Activated CD8-positive, alpha-beta T cell treated with anti-CD3 and anti-CD28 coated beads for 36 hours (primary cell): ENCODE data around the gene RHBDD3. TPM values are rescaled to one million over a fixed set of nuclear protein-coding genes. Genes with fewer than 3 reads are reported as not detected.
A peak's percentile ranks its signal among the peaks of the same experiment; 100 is the strongest.

Source experiments
- ATAC-seq: fragments of 200-7000 bp; cut with Tn5 transposase; one replicate; pipeline ENCODE4 v1.10.0; 2021; ENCODE audit warnings: mild to moderate bottlenecking, moderate library complexity
- CTCF ChIA-PET: fragments of 350-600 bp; sonication (Branson Sonifier 250); formaldehyde crosslinking; loops from one replicate; lab custom pipeline; 2021; ENCODE audit warnings: antibody characterized with exemption; lab: Charles Lee
- POLR2A ChIA-PET: fragments of 350-600 bp; sonication (Branson Sonifier 250); formaldehyde crosslinking; loops from one replicate; lab custom pipeline; 2021; ENCODE audit warnings: antibody characterized with exemption; lab: Charles Lee
- DNase-seq: peaks from one replicate; pipeline ENCODE4 v3.0.0-alpha.2; 2020
- H3K27ac Mint-ChIP-seq: one replicate; pipeline ENCODE4 v1.8.0; 2021; ENCODE audit warnings: mild to moderate bottlenecking, mixed read lengths
- H3K27me3 Mint-ChIP-seq: one replicate; pipeline ENCODE4 v1.8.0; 2021; ENCODE audit warnings: mixed read lengths
- H3K36me3 Mint-ChIP-seq: one replicate; pipeline ENCODE4 v1.8.0; 2021; ENCODE audit warnings: low read depth, mixed read lengths
- H3K4me1 Mint-ChIP-seq: one replicate; pipeline ENCODE4 v1.8.0; 2021; ENCODE audit warnings: low read depth, mixed read lengths
- H3K4me3 Mint-ChIP-seq: one replicate; pipeline ENCODE4 v1.8.0; 2021; ENCODE audit warnings: mild to moderate bottlenecking, moderate library complexity, mixed read lengths
- H3K9me3 Mint-ChIP-seq: one replicate; pipeline ENCODE4 v1.8.0; 2021; ENCODE audit warnings: mixed read lengths
- CTCF ChIP-seq: fragments of 200-600 bp; IDR thresholded peaks from one replicate; pipeline ENCODE4 v1.8.0; 2022; ENCODE audit warnings: antibody characterized with exemption, mild to moderate bottlenecking
- intact Hi-C: fragments of 100-400 bp; cut with micrococcal nuclease; formaldehyde crosslinking; loops from one replicate; pipeline ENCODE4 v1.10.0; 2022
- total RNA-seq, 2 experiments: library from RNA; stranded (reverse); gene quantifications; one replicate each; pipeline ENCODE4 v1.2.3, GENCODE V29; 2021

Gene RHBDD3
- total RNA-seq, 2 experiments from 2014 or later, result 24.5 to 25.4 TPM

GRCh38 chr22:29305836-29306174 is 38.0 kb upstream of the RHBDD3 start:
- TF ChIP-seq CTCF, result no peak
- POLR2A ChIA-PET, result interaction anchor here (0.6 to 2.5 kb wide), 3 partner anchors 12 to 33 kb away, joined by 3 to 9 read pairs (median 7); no protein-coding TSS in a partner anchor
- Mint-ChIP-seq H3K27me3 (peaks cover 23% of the 10 kb centered on the region), H3K9me3 (no peaks in the 10 kb centered on the region), H3K4me1 (peaks cover 24% of the 10 kb centered on the region), H3K36me3 (peaks cover 4% of the 10 kb centered on the region), H3K27ac (no peak overlapping the region), H3K4me3 (peak overlapping the region; percentile 65)
- intact Hi-C loops, result no loop called here
- ATAC-seq (no peak), DNase-seq (no peak)
- CTCF ChIA-PET, result interaction anchor here (0.6 to 1.6 kb wide), 4 partner anchors 16 to 27 kb away, joined by 3 to 5 read pairs (median 4); no protein-coding TSS in a partner anchor

- TF ChIP-seq CTCF, result no peak
- no peak for ATAC-seq
- Mint-ChIP-seq H3K36me3 (peaks cover 23% of the 10 kb centered on the region), H3K4me3 (no peak overlapping the region), H3K9me3 (no peaks in the 10 kb centered on the region), H3K27ac (no peak overlapping the region), H3K4me1 (peaks cover 15% of the 10 kb centered on the region), H3K27me3 (peaks cover 23% of the 10 kb centered on the region)
- no peak for DNase-seq
- CTCF ChIA-PET, result interaction anchor here (1.2 to 4.7 kb wide), 3 partner anchors 11 to 30 kb away, joined by 3 to 25 read pairs (median 4); no protein-coding TSS in a partner anchor
- POLR2A ChIA-PET, result interaction anchor here (0.7 to 6.1 kb wide), 9 partner anchors 8 to 225 kb away, joined by 3 to 29 read pairs (median 4); partner anchors contain the start of genes EWSR1 and RHBDD3
- intact Hi-C loops, result no loop called here
These were observed 35.1 kb upstream of the RHBDD3 start for GRCh38 chr22:29302681-29303465.

- no peak overlapping the region for H3K27ac Mint-ChIP-seq
- DNase-seq (no peak), ATAC-seq (no peak)
- H3K4me3 Mint-ChIP-seq, result no peak overlapping the region
- peaks cover 13% of the 10 kb centered on the region for H3K4me1 Mint-ChIP-seq
- ChIA-PET POLR2A (interaction anchor here (0.9 to 6.1 kb wide), 6 partner anchors 9 to 33 kb away, joined by 3 to 29 read pairs (median 4); partner anchors contain the start of genes EWSR1 and RHBDD3), CTCF (interaction anchor here (1.2 to 4.7 kb wide), 2 partner anchors 11 to 29 kb away, joined by 3 to 25 read pairs; no protein-coding TSS in a partner anchor)
- H3K9me3 Mint-ChIP-seq, result no peaks in the 10 kb centered on the region
- TF ChIP-seq CTCF, result no peak
- intact Hi-C loops, result no loop called here
- peaks cover 19% of the 10 kb centered on the region for H3K27me3 Mint-ChIP-seq
- H3K36me3 Mint-ChIP-seq, result peaks cover 28% of the 10 kb centered on the region
These were observed 34.6 kb upstream of the RHBDD3 start for GRCh38 chr22:29302402-29302680.

- peaks cover 12% of the 10 kb centered on the region for H3K4me1 Mint-ChIP-seq
- H3K27me3 Mint-ChIP-seq, result peaks cover 19% of the 10 kb centered on the region
- intact Hi-C loops, result no loop called here
- ATAC-seq (no peak), DNase-seq (no peak)
- ChIA-PET POLR2A (interaction anchor here (0.9 to 6.1 kb wide), 5 partner anchors 9 to 32 kb away, joined by 4 to 29 read pairs (median 4); partner anchors contain the start of genes EWSR1 and RHBDD3), CTCF (interaction anchor here (1.2 to 4.7 kb wide), 2 partner anchors 12 to 29 kb away, joined by 3 to 25 read pairs; no protein-coding TSS in a partner anchor)
- H3K36me3 Mint-ChIP-seq, result peaks cover 32% of the 10 kb centered on the region
- H3K27ac Mint-ChIP-seq, result no peak overlapping the region
- no peaks in the 10 kb centered on the region for H3K9me3 Mint-ChIP-seq
- H3K4me3 Mint-ChIP-seq, result no peak overlapping the region
- no peak for TF ChIP-seq CTCF
These were observed 34.1 kb upstream of the RHBDD3 start for GRCh38 chr22:29301716-29302401.
